ENCODE measurements around the gene ATP6V0A4.
"Not testable (repeated sequence)": the region's sequence is repeated elsewhere in the genome, so short reads cannot be mapped to it uniquely, and the experiment has no call there.

The ATP6V0A4 gene

DNA sequence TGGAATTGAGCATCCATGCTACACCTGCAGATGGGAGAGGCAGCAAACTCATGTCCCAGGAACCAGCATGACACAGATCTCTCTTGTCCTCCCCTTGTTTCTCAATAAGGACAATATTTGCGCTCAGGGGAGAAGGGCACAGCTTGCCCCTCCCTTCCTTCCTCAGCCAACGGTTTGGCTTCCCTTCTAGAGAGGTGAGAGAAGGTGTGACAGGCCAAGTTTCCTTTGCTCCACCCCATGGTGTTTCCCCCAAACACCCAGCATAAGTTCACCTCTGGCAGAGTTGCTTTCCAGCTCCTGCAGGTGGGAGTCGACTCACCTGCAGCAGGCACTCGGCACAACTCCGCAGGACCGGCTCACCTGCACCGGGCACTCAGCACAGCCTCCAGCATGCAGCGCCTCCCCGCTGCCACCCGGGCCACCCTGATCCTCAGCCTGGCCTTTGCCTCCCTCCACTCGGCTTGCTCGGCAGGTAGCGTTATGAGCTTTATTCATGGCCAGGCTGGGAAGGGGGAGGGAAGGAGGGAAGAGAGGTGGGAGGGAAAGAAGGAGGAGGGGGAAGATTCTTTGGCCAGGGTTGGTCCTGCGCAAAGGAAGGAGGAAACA lies at the start of gene ATP6V0A4, which contains the start of gene TMEM213:
TSS of gene ATP6V0A4 (minus strand) at position 482 of the 606 bp plus-strand sequence. CDS start 26,949 bp downstream, outside the sequence.
TSS of gene TMEM213 (plus strand) at position 280 of the 606 bp plus-strand sequence. CDS start at position 391, 111 bp downstream.
- no peak for DNase-seq (ENCODE audit: low read depth in 2 of 2)

DNA sequence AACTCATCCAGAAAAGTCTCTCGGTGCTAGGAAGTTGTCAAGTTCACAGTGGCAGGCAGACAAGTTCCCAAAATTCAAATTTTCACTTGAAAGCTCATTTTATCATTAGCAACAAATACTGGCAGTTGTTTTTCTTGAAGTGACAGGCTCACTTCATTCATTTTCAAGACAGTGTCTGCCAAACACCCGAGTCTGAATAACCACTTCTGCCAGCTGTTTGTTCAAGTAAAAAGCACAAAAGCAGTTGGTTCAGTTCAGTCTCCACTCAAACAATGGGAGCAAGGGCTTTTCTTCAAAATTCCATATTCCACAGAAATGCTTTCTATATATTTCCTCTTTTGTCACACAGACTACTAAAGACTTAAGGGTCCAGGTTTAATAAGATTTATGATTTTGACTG lies 47.7 kb upstream of the ATP6V0A4 start:
- DNase-seq (ENCODE audit: low read depth in 2 of 2), result no peak

DNA sequence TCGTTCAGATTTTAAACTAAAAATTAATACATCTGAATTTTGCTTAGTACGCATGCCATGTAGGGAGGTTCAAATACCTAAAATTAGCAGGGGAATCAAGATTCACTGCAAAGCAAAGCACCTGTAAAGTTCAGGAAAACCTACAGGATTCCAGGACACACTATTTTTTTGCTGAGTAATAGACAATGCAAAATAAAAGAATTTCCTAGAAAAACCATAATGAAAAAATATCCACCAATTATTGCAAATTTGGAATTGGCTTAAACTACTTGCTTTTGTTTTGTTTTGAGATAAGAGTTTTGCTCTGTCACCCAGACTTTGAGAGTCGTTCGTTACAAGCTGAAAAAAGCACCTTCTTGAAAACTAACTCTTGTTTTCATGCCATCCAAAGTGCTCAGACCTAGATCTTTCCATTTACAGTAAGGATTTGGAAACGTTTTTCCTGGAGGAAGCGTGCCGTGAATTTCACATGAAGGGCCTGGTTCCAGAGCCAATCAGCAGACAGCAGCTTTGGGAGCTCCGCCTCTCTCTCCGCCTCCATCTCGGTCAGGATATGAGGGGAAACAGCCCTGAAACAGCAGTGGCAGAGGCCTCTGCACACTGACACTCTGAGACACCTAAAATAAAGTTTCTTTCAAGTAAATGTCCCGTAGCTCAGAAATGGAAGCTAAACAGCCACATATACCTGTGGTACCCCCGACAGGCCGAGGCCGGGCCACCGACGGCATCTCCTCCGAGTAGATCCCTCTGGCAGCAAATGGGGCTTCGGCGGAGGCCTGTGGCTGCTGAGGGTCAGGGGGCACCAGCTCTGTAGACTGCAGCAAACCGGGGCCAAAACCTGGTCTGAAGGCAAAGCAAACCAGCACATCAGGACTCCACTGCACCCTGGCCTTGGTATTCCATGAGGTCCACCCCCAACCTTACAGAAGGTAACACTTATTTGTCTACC lies 45.9 kb upstream of the ATP6V0A4 start:
- DNase-seq (ENCODE audit: low read depth in 2 of 2), result no peak

DNA sequence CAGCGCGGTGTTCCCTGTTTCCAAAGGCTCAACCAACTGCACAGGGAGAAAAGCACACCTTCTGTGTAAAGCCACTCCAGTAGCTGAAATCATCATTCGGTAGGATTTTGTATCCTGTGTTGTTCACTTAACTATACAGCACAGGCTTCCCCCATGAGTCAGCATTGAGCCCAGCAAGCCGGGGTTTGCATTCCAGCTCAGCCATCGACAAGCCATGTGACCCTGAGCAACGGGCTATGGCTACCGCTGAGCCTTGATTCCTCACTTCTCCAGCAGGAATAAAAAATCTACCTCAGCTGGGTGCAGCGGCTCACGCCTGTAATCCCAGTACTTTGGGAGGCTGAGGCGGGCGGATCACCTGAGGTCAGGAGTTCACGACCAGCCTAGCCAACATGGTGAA lies 44.1 kb upstream of the ATP6V0A4 start:
- DNase-seq (ENCODE audit: low read depth in 2 of 2), result no peak

DNA sequence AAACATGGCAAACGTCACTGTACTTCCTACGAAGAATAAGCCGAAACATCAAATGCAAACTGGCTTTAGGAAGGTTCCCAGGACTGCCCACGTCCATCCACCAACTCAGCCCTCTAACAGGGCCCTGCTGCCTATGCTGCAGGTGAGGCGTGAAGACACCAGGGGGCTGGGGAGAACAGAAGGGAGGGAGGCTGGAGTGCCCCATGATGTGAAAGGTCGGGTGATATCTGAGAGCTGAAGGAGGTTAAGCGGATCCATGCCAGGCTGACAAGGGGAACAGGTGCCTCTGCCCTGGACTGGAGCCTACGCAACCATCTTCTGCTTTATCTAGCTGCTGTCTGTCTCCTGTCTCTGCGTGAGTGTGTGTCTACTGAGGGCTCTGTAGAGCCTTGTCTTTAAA lies 40.2 kb upstream of the ATP6V0A4 start:
- no peak for DNase-seq (ENCODE audit: low read depth in 2 of 2)

DNA sequence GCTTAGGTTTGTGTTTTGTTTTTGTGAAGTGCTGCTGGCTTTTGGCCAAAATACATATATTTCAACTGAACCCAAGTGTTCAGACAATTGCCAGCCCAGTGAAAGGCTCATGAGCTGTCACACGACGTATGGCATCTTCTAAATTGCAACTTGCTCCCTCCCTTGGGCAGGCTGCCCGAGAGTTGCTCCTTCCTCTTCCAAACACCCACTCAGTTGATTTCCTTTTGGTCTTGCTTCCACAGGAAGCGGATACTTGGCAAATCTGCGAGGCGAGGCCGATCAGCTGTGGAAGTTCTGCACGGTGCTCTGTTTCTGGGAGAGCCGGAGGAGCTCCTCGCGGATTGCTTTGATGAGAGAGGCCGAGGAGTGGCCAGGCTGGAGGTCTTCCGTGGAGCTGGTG lies 39.6 kb upstream of the ATP6V0A4 start:
- no peak for DNase-seq (ENCODE audit: low read depth in 2 of 2)

DNA sequence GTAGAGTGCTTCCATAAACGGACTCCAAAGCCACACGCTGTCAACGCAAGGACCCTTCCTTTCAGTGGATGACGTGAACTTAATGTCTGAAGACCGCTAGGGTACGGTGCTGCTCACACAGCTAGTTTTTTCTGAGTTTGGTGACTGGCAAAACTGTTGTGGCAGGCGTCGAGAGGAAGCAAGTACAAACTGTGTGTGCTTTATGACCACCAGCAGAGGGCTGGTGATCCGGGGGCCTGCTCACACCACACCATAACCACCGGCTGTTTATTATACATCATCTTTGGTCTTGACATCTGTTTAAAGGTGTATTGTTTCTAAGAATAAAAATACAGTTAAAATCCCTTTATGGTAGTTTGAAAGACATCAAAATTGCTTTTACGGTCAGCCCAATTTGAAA lies 37.1 kb upstream of the ATP6V0A4 start:
- DNase-seq (ENCODE audit: low read depth in 2 of 2), result no peak

DNA sequence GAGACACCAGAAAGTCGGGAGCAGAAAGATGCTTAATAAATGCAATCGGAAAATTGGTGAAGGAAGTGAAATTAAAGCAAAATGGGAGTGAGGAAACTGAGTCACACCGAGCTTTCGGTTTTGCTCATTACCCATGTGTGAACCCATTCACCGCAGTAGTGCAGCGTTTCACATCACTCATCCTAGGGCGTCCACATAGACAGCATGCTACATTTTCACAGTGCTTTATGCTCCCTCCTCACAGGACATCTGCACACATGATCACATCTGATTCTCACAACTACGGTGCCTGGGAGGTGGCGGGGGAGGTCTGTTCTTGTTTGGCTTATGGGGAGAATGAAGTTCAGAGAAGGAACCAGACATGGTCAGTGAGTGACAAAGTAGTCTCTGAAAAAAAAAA lies 36.6 kb upstream of the ATP6V0A4 start:
- DNase-seq (ENCODE audit: low read depth in 2 of 2), result no peak

DNA sequence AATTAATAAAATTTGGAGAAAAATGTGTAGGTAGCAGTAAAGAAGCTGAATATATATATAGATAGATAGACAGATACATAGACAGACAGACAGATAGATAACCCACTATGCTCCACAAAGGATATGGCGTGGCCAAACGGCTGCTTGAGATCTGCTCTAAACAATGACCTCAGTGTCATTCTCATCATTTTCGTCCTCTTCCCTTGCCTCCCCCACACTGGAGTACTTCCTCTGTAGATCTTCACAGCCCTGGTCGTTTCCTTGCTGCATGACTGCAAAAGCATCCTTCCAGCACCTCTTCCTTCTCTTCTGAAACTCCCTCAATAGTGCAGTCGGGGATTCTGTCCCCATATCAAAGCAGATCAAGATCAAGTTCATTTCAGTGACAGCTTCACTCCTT lies 35.6 kb upstream of the ATP6V0A4 start:
- no peak for DNase-seq (ENCODE audit: low read depth in 2 of 2)

DNA sequence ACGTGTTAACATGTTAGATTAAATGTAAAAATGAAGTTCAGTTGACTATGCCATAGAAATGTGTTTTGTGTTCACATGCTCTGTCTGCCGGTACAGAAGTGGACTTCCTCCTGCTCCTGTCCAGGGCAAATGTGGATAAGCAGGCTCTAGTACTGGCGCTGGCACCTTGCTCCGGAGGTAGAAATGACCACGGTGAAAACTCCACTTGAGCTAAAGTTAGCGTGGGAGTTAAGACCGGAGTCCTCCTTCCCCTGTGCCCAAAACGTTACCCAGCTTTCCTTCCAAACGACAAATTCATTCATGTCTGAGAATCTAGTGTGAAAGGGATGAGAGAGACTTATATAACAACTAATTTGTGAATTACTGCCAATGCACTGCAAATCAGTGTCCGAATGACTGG lies 35.0 kb upstream of the ATP6V0A4 start:
- no peak for DNase-seq (ENCODE audit: low read depth in 2 of 2)

DNA sequence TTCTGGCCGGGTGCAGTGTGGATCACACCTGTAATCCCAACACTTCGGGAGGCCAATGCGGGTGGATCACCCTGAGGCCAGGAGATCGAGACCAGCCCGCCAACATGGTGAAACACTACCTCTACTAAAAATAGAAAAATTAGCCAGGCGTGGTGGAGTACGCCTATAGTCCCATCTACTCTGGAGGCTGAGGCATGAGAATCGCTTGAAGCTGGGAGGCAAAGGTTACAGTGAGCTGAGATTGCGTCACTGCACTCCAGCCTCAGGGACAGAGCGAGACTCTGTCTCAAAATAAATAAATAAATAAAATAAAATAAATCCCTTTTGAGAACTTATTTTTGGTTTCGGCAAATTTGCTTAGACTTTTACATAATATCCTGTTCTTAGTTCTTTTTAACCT lies 31.3 kb upstream of the ATP6V0A4 start:
- DNase-seq (ENCODE audit: low read depth in 2 of 2), result no peak

DNA sequence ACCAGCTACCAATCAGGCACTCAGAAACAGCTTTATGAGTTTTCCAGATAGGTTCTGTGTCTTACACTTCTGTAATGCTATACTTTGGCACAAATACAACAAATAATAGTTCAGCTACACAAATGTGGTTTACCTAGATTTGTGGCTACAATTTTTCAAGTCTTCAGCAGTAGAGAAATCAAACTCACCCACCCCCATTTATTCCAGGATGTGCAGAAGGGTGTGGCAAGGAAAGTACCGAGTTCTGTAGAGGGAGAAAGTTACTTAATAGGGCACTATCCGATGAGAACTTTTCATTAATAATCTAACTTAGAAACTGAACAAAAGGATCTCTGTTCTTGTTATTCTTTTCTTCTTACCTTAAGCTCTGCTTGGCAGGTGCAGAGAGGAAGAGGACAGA lies 30.3 kb upstream of the ATP6V0A4 start:
- DNase-seq (ENCODE audit: low read depth in 2 of 2), result no peak

DNA sequence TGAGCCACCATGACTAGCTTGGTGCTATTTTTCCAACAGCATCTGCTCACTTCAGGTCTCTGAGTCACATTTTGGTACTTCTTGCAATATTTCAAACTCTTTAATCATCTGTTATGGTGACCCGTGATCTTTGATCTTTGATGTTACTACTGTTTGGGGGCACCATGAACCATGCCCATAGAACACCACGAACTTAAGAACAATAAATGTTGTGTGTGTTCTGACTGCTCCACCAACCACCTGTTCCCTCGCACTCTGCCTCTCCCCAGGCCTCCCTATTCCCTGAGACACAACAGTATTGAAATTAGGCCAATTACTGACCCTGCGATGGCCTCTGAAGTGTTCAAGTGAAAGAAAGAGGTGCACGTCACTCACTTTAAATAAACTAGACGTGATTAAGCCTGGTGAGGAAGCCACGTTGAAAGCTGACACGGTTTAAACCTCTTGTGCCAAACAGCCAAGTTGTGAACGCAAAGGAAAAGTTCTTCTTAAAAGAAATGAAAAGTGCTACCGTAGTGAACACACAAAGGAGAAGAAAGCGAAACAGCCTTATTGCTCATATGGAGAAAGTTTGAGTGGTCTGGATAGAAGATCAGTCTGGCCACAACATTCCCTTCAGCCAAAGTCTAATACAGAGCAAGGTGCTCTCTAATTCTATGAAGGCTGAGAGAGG lies 27.2 kb upstream of the ATP6V0A4 start:
- no peak for DNase-seq (ENCODE audit: low read depth in 2 of 2)

DNA sequence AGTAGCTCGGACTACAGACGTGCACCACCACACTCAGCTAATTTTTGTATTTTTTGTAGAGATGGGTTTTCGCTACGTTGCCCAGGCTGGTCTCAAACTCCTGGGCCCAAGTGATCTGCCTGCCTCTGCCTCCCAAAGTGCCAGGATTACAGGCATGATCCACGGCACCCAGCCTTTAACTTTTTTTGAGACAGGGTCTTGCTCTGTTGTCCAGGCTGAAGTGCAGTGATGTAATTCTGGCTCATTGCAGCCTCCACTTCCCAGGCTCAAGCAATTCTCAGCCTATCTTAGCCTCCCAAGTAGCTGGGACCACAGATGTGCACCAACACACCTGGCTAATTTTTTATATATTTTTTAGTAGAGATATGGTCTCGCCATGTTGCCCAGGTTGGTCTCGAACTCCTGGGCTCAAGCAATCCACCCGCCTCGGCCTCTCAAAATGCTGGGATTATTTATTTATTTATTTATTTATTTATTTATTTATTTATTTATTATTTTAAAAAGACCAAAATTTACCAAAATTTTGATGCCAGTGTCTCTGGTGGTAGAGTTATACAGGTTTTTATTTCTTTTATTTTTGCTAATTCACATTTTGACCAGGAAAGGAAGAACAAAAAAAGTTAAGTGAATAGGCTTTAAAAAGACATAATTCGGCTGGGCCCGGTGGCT lies 25.0 kb upstream of the ATP6V0A4 start:
- DNase-seq (ENCODE audit: low read depth in 2 of 2), result no peak

DNA sequence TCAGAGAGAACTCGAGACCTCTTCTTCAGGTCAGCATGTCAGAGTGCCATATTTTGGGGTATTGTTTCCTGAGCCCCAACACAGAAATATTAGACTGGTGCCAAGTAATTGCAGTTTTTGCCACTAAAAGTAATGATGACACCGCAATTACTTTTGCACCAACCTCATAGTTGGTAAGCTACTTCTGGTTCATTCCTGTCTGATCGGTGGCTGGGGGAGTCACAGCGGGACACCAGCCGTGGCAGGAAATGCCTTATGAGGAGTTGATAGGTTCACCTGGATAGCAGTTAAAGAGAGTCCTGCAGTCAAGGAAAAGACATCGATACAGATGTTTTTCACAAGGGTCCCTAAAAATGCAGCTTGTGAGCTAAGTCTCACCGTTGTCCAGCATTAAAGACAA lies 23.9 kb upstream of the ATP6V0A4 start:
- DNase-seq (ENCODE audit: low read depth in 2 of 2), result no peak

DNA sequence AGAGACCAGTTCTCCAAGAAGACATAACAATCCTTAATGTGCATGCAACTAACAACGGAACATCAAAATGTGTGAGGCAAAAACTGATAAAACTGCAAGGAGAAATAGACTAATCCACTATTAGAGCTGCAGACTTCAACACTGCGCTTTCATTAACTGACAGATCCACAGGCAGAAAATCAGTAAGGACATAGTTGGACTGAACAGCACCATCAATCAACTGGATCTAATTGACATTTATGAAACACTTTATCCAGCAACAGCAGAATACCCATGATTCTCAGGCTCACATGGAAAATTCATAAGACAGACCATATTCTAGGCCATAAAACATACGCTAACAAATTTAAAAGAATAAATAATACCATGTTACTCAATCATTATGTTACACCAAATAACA lies 21.6 kb upstream of the ATP6V0A4 start:
- no peak for DNase-seq (ENCODE audit: low read depth in 2 of 2)

DNA sequence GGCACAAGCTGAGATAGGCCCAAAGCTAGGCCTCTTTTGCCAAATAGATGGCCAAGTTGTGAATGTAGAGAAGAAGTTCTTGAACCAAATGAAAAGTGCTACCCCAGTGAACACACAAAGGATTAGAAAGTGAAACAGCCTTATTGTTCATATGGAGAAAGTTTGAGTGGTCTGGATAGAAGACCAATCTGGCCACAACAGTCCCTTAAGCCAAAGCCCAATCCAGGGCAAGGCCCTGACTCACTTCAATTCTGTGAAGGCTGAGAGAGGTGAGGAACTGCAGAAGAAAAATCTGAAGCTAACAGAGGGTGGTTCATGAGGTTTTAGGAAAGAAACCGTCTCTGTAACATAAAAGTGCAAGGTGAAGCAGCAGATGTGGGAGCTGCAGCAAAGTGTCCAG lies 18.7 kb upstream of the ATP6V0A4 start:
- no peak for DNase-seq (ENCODE audit: low read depth in 2 of 2)

DNA sequence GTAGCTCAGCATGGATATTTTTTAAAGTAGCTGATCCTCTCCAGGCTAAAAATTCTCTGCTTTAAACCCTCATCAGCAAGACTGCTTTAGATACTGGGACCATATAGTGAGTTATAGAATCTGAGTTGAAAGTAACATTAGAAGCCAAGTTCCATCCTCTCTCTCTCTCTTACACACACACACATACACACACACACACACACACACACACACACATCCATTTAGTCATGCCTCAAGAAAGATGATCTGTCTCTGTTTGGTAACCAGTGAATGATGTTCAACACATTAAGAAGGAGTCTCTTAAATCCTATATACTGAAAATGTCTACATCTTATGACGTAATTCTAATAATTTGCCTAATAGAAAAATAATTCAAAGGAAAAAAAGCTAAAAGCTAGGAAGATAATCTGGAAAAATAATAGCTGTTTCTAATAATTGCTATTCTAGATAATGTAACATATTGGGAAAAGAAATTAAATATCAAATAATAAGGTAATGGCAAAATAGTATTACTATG lies 16.9 kb upstream of the ATP6V0A4 start:
- no peak for DNase-seq (ENCODE audit: low read depth in 2 of 2)

DNA sequence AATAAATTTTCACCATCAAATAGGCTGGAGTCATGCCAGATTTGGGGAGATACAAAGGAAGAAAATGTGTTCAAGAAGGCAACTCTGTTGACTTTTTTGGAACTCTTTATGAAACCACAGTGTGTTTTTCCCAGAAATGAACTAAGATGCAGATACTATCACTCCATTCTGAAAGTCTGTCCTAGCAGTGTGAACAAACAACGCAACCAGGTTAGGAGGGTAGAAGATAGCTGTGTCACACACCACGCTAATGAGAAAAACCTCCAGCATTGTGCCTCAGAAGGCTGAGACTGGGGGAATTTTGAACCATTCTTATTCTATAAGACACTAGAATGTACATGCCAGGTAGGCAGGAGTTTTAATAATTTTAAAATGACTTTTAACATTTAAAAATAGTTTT lies 15.9 kb upstream of the ATP6V0A4 start:
- DNase-seq (ENCODE audit: low read depth in 2 of 2), result no peak

DNA sequence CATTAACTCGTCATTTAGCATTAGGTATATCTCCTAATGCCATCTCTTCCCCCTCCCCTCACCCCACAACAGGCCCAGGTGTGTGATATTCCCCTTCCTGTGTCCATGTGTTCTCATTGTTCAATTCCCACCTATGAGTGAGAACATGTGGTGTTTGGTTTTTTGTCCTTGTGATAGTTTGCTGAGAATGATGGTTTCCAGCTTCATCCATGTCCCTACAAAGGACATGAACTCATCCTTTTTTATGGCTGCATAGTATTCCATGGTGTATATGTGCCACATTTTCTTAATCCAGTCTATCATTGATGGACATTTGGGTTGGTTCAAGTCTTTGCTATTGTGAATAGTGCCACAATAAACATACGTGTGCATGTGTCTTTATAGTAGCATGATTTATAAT lies 13.3 kb upstream of the ATP6V0A4 start:
- not testable (repeated sequence) for DNase-seq (ENCODE audit: low read depth in 2 of 2)

DNA sequence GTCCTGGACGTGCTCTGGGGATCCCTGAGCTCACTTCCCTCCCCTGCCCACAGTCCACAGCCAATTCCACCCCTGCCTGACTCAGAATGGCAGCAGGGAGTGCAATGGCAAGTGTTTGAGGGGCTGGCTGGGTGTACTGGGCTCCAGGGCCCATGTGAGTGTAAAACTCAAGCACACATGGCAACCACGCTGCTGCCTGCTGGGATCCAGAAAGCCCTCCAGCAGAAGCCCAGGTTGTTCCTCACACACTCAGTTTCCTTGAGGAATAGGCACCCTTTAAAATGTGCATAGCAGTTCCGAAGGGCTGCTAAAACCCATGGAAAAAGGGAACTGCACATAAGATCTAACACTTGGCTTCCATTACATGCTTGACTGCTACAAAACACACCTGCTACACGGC lies 11.3 kb upstream of the ATP6V0A4 start:
- no peak for DNase-seq (ENCODE audit: low read depth in 2 of 2)

DNA sequence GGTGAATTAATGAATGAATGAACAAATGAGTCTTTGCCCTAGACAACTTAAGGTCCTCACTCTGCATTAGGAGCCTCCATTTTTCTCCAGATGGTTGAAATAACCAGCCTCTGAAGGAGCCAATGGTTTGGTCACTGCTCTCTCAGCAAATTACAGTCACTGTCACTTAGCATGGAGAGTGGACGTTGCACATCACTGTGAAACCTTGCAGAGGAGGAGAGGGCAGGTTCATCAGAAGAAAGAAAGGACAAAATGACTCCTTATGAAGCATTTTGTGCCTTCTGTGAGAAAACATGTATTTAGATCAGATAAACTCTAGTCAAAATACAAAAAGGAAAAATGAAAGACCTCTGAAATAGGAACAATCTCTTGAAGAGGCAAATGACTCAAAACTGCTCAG lies 6.6 kb upstream of the ATP6V0A4 start:
- DNase-seq (ENCODE audit: low read depth in 2 of 2), result no peak

Data from fibroblast of skin of left biceps (primary cell).